H1 (cell line): ENCODE data around the gene HSPA12A. TPM values are rescaled to one million over a fixed set of nuclear protein-coding genes. Genes with fewer than 3 reads are reported as not detected.

Source experiments
- CTCF ChIA-PET: fragments of 300-600 bp; sonication (Branson Sonifier 250); formaldehyde crosslinking; loops from one replicate; lab custom pipeline; 2021; ENCODE audit not compliant: partially characterized antibody; lab: Charles Lee
- POLR2A ChIA-PET: fragments of 300-600 bp; sonication (Branson Sonifier 250); formaldehyde crosslinking; loops from one replicate; lab custom pipeline; 2021; ENCODE audit warnings: inconsistent platforms; ENCODE audit not compliant: partially characterized antibody; lab: Charles Lee
- DNase-seq, 2 experiments: peaks; one replicate each; pipeline versions ENCODE4 v3.0.0 to v3.0.0-alpha.2; 2010 to 2022; ENCODE audit warnings: low spot score in 2 of 2, low read depth in 1 of 2, mixed read lengths in 1 of 2
- FAIRE-seq: peaks from 2 replicates; lab custom pipeline; 2011; peaks lifted over from hg19 to GRCh38; lab: Jason Lieb, UNC
- H2AFZ ChIP-seq: 2 replicates; pipeline ENCODE4 v1.8.1; 2012; ENCODE audit warnings: low read length, inconsistent platforms
- H2AK5ac ChIP-seq: 2 replicates; pipeline ENCODE4 v1.6.1; 2013; ENCODE audit warnings: low read depth, low read length
- H2BK120ac ChIP-seq: replicated peaks from 2 replicates; pipeline ENCODE3; 2013; ENCODE audit warnings: low read depth, low read length, inconsistent platforms
- H2BK12ac ChIP-seq: 2 replicates; pipeline ENCODE4 v1.6.1; 2013; ENCODE audit warnings: low read depth, low read length
- H2BK15ac ChIP-seq: 2 replicates; pipeline ENCODE4 v1.6.1; 2013; ENCODE audit warnings: low read length
- H2BK20ac ChIP-seq: 2 replicates; pipeline ENCODE4 v1.6.1; 2013; ENCODE audit warnings: low read length
- H2BK5ac ChIP-seq: 2 replicates; pipeline ENCODE4 v1.6.1; 2013; ENCODE audit warnings: low read depth, low read length
- H3K14ac ChIP-seq: 2 replicates; pipeline ENCODE4 v1.6.1; 2013; ENCODE audit warnings: inconsistent platforms; ENCODE audit not compliant: insufficient read length
- H3K18ac ChIP-seq: 2 replicates; pipeline ENCODE4 v1.6.1; 2013; ENCODE audit warnings: low read length; ENCODE audit errors: extremely low read depth
- H3K23ac ChIP-seq: 2 replicates; pipeline ENCODE4 v1.6.1; 2013; ENCODE audit warnings: inconsistent platforms; ENCODE audit not compliant: insufficient read length
- H3K23me2 ChIP-seq: 2 replicates; pipeline ENCODE4 v1.6.1; 2013; ENCODE audit warnings: low read depth, low read length
- H3K27ac ChIP-seq: 2 replicates; pipeline ENCODE4 v1.6.1; 2011; ENCODE audit warnings: low read depth, low read length, inconsistent platforms
- H3K27me3 ChIP-seq, 4 experiments: replicated peaks in 1 of 4; 1 replicate in 1 of 4; 2 replicates in 3 of 4; pipeline versions ENCODE4 v1.6.1 to v1.8.1; 2011 to 2013; ENCODE audit warnings: low read length in 3 of 4, mild to moderate bottlenecking in 3 of 4, inconsistent platforms in 2 of 4, mixed read lengths in 2 of 4, moderate library complexity in 1 of 4; ENCODE audit not compliant: control insufficient read depth in 3 of 4, insufficient read depth in 3 of 4; ENCODE audit errors: extremely low read depth in 1 of 4
- H3K36me3 ChIP-seq, 4 experiments: 2 replicates each; pipeline versions ENCODE4 v1.6.1 to v1.8.1; 2011 to 2013; ENCODE audit warnings: mild to moderate bottlenecking in 4 of 4, low read length in 3 of 4, moderate library complexity in 2 of 4, control low read depth in 1 of 4, inconsistent platforms in 1 of 4; ENCODE audit not compliant: insufficient read depth in 4 of 4, control insufficient read depth in 2 of 4
- H3K4ac ChIP-seq: replicated peaks from 2 replicates; pipeline ENCODE3; 2013; ENCODE audit warnings: low read length, low read depth, mixed read lengths, inconsistent platforms; ENCODE audit not compliant: insufficient read length
- H3K4me1 ChIP-seq, 4 experiments: replicated peaks in 1 of 4; 1 replicate in 1 of 4; 2 replicates in 3 of 4; pipeline versions ENCODE4 v1.6.1 to v1.8.1; 2011 to 2013; ENCODE audit warnings: low read length in 3 of 4, inconsistent platforms in 2 of 4, mixed read lengths in 1 of 4; ENCODE audit not compliant: insufficient read depth in 4 of 4, control insufficient read depth in 3 of 4
- H3K4me2 ChIP-seq, 2 experiments: 2 replicates each; pipeline versions ENCODE4 v1.6.1 to v1.8.1; 2011 to 2013; ENCODE audit warnings: low read depth in 2 of 2, low read length in 2 of 2, control low read depth in 1 of 2, inconsistent platforms in 1 of 2, mild to moderate bottlenecking in 1 of 2; ENCODE audit not compliant: insufficient read depth in 1 of 2
- H3K4me3 ChIP-seq, 4 experiments: fragments of 200-600, 300-600 bp in 1 of 4; sonication (generic), shearing (Covaris generic), sonication (Bioruptor Twin) in 1 of 4; 2 replicates each; pipeline versions ENCODE4 v1.5.1 to v1.8.1; 2011 to 2016; ENCODE audit warnings: low read length in 4 of 4, low read depth in 3 of 4, control low read depth in 2 of 4, inconsistent platforms in 2 of 4, mild to moderate bottlenecking in 2 of 4, mixed read lengths in 1 of 4, moderate library complexity in 1 of 4; ENCODE audit not compliant: insufficient read depth in 2 of 4; ENCODE audit errors: extremely low read depth in 1 of 4
- H3K56ac ChIP-seq: replicated peaks from 2 replicates; pipeline ENCODE3; 2013; ENCODE audit warnings: low read depth, mild to moderate bottlenecking, mixed read lengths, low read length, inconsistent platforms; ENCODE audit not compliant: insufficient read length
- H3K79me1 ChIP-seq: 2 replicates; pipeline ENCODE4 v1.6.1; 2013; ENCODE audit warnings: low read depth, low read length, control low read depth
- H3K79me2 ChIP-seq, 2 experiments: 2 replicates each; pipeline versions ENCODE4 v1.6.1 to v1.8.1; 2012 to 2013; ENCODE audit warnings: low read length in 2 of 2, mild to moderate bottlenecking in 2 of 2, inconsistent platforms in 1 of 2; ENCODE audit not compliant: insufficient read depth in 2 of 2, control insufficient read depth in 1 of 2
- H3K9ac ChIP-seq, 4 experiments: replicated peaks in 1 of 4; 1 replicate in 1 of 4; 2 replicates in 3 of 4; pipeline versions ENCODE4 v1.6.1 to v1.8.1; 2011 to 2013; ENCODE audit warnings: low read depth in 3 of 4, low read length in 3 of 4, control low read depth in 2 of 4, mild to moderate bottlenecking in 2 of 4, moderate library complexity in 2 of 4, inconsistent platforms in 1 of 4; ENCODE audit errors: extremely low read depth in 1 of 4
- H3K9me3 ChIP-seq, 2 experiments: 2 replicates each; pipeline versions ENCODE4 v1.6.1 to v1.8.1; 2012 to 2013; ENCODE audit warnings: mild to moderate bottlenecking in 2 of 2, moderate library complexity in 2 of 2, control low read depth in 1 of 2, inconsistent platforms in 1 of 2, low read depth in 1 of 2, low read length in 1 of 2, mixed read lengths in 1 of 2; ENCODE audit not compliant: insufficient read depth in 2 of 2
- H4K20me1 ChIP-seq, 2 experiments: replicated peaks in 1 of 2; 2 replicates each; pipeline versions ENCODE3 to v1.8.1; 2011 to 2013; ENCODE audit warnings: inconsistent platforms in 2 of 2, low read length in 2 of 2, mild to moderate bottlenecking in 1 of 2; ENCODE audit not compliant: insufficient read depth in 2 of 2, control insufficient read depth in 1 of 2
- H4K5ac ChIP-seq: 2 replicates; pipeline ENCODE4 v1.6.1; 2013; ENCODE audit warnings: low read length, low read depth, mixed read lengths, inconsistent platforms; ENCODE audit not compliant: insufficient read length
- H4K8ac ChIP-seq: 2 replicates; pipeline ENCODE4 v1.8.0; 2013; ENCODE audit warnings: mild to moderate bottlenecking, moderate library complexity, low read length, inconsistent platforms; ENCODE audit not compliant: insufficient read depth; ENCODE audit errors: extremely low read depth
- H4K91ac ChIP-seq: replicated peaks from 2 replicates; pipeline ENCODE3; 2013; ENCODE audit warnings: low read length, mixed read lengths, inconsistent platforms; ENCODE audit not compliant: insufficient read length
- WGBS, 2 experiments: shearing (Covaris generic) in 1 of 2; methylation state at CpG; one replicate each; pipeline versions ENCODE4 v1.1.6 to v1.1.7; 2013 to 2015; ENCODE audit warnings: low lambda C conversion rate in 2 of 2, mixed read lengths in 2 of 2, inconsistent platforms in 1 of 2, low coverage in 1 of 2, missing lambda C conversion rate in 1 of 2; ENCODE audit not compliant: insufficient replicate concordance in 2 of 2, insufficient coverage in 1 of 2, insufficient read length in 1 of 2; ENCODE audit errors: extremely low coverage in 1 of 2, missing lambda C conversion rate in 1 of 2; 5-methylcytosine and 5-hydroxymethylcytosine counted together
- polyA plus RNA-seq, 7 experiments: library from polyadenylated mRNA; depleted of rRNA in 3 of 7; stranded (reverse) in 5 of 7; unstranded in 2 of 7; fragments of >200 nt in 5 of 7; fragments of 200-250 nt in 2 of 7; gene quantifications; 1 replicate in 5 of 7; 2 replicates in 1 of 7; 4 replicates in 1 of 7; pipeline versions ENCODE4 v1.2.1 to v1.2.3, GENCODE V29; 2011 to 2013; ENCODE audit warnings: missing spikeins in 2 of 7, mixed read lengths in 2 of 7
- total RNA-seq: library from RNA; stranded (reverse); fragmentation: NEBNext Ultra II Directional; extraction: Animal tissue kit (Norgen Biotek cat#: 25700); gene quantifications from 2 replicates; pipeline ENCODE4 v1.2.1, GENCODE V29; 2021

Gene HSPA12A
- total and polyA plus RNA-seq, 2 of the 8 experiments (the other 6 are each of a cell fraction or from before 2014, with no cell fraction given): 3.1 to 6.9 TPM

- no peak for FAIRE-seq
- CTCF ChIA-PET: interaction anchor here (0.6 to 3.4 kb wide), 22 partner anchors 9 to 408 kb away, joined by 3 to 30 read pairs (median 4); partner anchors contain the start of gene HSPA12A
- Histone ChIP-seq H3K4me1 (peaks cover 0 to 7% (median 0%) of the 10 kb centered on the region in 4 experiments; a peak in 2 of 7 replicates), H2BK12ac (no peak overlapping the region), H4K20me1 (no peaks in the 10 kb centered on the region), H3K27me3 (no peaks in the 10 kb centered on the region; a peak in 1 of 7 replicates), H2AFZ (no peak overlapping the region), H3K4me3 (no peak overlapping the region), H2BK15ac (no peak overlapping the region), H2BK120ac (no peak overlapping the region), H3K23me2 (no peaks in the 10 kb centered on the region), H3K27ac (no peak overlapping the region), H2BK5ac (no peak overlapping the region), H3K4me2 (no peak overlapping the region), H3K9ac (no peak overlapping the region), H3K23ac (no peak overlapping the region), H3K18ac (no peak overlapping the region), H3K36me3 (no peaks in the 10 kb centered on the region), H3K9me3 (peaks cover 3 to 4% of the 10 kb centered on the region in 2 experiments; a peak in 3 of 4 replicates), H2AK5ac (no peak overlapping the region), H3K56ac (no peak overlapping the region), H3K4ac (no peak overlapping the region), H2BK20ac (0 out of 2 replicates have a peak overlapping the region, but pooled peaks have one; percentile 9), H4K5ac (no peak overlapping the region), H4K91ac (no peak overlapping the region), H4K8ac (no peak overlapping the region), H3K79me1 (no peaks in the 10 kb centered on the region), H3K14ac (no peak overlapping the region), H3K79me2 (no peaks in the 10 kb centered on the region)
- WGBS, 2 experiments: 66% methylated on average over 5 of the region's 5 CpGs; no CpG with 5 or more reads in 1 of the 2 experiments
- POLR2A ChIA-PET: no interaction called here
- DNase-seq: no peak
These were observed 24.0 kb upstream of the HSPA12A start for GRCh38 chr10:116766241-116766827.
